GM19397 (cell line): ENCODE measurements around the gene PADI4.
"Not testable (repeated sequence)": the region's sequence is repeated elsewhere in the genome, so short reads cannot be mapped to it uniquely, and the experiment has no call there.

Source experiments
- ATAC-seq: cut with Tn5 transposase; IDR thresholded peaks from one replicate; pipeline ENCODE4 v1.9.1; 2021; ENCODE audit warnings: mild to moderate bottlenecking, moderate library complexity; ENCODE audit not compliant: unreplicated experiment

Gene PADI4

GRCh38 chr1:17313530-17314309 is 5.7 kb downstream of the PADI4 start:
- no peak for ATAC-seq

- no peak for ATAC-seq
These were observed 6.5 kb downstream of the PADI4 start for GRCh38 chr1:17314491-17314971.

GRCh38 chr1:17315542-17316130 is 7.6 kb downstream of the PADI4 start:
- no peak for ATAC-seq

- no peak for ATAC-seq
These were observed 8.7 kb downstream of the PADI4 start for GRCh38 chr1:17316704-17317103.

- no peak for ATAC-seq
These were observed 10.3 kb downstream of the PADI4 start for GRCh38 chr1:17318262-17318661.

- ATAC-seq, result no peak
These were observed 11.8 kb downstream of the PADI4 start for GRCh38 chr1:17319561-17320350.

GRCh38 chr1:17321857-17322390 is 13.9 kb downstream of the PADI4 start:
- ATAC-seq, result not testable (repeated sequence)

GRCh38 chr1:17328855-17329254 is 20.9 kb downstream of the PADI4 start:
- ATAC-seq, result no peak

DNA sequence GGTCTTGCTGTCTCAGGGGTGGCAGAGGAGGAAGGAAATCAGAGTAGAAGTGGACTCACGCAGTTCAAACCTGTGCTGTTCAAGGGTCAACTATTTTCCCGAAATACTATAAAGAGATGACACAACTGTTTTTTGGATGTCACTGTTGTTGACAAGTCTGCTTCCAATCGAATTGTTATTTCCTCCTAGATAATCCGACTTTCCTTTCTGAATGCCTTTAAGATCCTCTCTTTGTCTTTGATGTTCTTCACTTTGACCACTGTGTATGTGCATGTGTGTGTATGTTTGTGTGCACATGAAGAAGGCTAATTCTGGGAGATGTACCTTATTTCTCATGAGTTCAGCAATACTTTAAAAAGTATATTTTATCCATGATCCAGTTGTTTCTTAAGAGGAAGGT is 21.6 kb downstream of the PADI4 start:
- ATAC-seq, result no peak

DNA sequence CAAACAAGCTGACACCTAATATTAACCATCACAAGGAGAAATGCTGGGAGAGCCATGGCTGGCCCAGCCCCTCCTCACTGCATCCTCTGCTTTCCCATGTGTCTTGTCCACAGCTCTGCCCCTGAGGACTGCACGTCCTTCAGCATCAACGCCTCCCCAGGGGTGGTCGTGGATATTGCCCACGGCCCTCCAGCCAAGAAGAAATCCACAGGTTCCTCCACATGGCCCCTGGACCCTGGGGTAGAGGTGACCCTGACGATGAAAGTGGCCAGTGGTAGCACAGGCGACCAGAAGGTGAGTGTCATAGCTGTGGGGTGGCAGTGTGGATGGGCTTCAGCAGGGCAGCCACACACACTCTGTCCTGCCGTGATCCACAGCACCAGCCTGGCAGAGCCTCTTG is 22.9 kb downstream of the PADI4 start:
- ATAC-seq, result no peak

GRCh38 chr1:17333081-17333480 is 25.1 kb downstream of the PADI4 start:
- no peak for ATAC-seq

DNA sequence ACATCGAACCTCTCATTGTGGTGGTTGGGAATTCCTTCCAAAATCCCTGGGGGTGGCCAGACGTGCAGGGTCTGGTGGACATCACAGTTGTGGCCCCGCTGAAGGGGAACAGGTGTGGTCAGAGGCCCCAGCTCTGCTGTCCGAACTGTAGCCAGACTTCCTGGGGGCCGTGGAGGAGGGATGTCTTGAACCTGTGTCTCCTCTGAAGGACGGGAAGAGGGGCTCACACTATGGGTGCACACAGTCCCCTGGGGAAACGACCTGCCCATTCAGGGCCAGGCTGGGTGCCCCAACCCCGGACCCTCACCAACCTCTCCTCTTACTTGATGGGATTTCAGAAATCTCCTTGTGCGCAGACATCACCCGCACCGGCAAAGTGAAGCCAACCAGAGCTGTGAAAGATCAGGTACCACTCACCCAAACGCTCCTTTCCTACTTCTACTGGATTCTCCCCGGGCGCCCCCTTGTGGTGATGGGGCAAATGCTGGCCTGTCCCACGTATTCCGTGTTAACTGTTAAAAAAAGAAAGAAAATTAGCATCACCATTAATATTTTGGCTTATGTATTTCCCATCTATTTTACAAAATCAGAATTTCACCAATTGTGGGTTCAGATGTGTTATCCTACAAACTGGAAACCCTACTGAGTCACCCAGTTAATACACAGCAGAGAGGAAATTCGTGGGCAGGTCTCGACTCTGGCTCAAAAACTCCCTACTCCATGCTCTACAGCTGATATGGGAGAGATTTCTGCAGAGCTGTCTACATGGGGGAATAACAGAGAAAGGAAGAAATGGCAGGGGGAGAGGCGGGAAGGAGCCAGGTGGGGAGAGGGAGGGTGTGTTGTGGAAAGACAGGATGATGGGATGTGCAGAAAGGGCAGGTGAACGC is 28.1 kb downstream of the PADI4 start:
- no peak for ATAC-seq

- no peak for ATAC-seq
These were observed 30.9 kb downstream of the PADI4 start for GRCh38 chr1:17338706-17339493.

DNA sequence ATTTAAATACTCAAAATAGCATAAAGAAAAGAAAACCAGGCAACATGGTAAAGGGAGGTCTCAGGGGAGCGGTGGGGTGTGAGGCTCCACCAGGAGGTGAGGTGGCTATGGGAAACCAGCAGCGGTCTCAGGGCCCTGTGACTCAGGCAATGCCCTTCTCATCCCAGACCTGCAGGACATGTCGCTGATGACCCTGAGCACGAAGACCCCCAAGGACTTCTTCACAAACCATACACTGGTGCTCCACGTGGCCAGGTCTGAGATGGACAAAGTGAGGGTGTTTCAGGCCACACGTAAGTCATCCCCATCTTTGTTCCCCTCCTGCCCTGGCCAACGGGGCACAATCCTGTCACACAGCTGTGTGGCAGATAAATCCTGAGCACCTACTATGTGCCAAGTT is 31.5 kb downstream of the PADI4 start:
- ATAC-seq, result no peak

GRCh38 chr1:17340358-17340757 is 32.4 kb downstream of the PADI4 start:
- ATAC-seq, result no peak

DNA sequence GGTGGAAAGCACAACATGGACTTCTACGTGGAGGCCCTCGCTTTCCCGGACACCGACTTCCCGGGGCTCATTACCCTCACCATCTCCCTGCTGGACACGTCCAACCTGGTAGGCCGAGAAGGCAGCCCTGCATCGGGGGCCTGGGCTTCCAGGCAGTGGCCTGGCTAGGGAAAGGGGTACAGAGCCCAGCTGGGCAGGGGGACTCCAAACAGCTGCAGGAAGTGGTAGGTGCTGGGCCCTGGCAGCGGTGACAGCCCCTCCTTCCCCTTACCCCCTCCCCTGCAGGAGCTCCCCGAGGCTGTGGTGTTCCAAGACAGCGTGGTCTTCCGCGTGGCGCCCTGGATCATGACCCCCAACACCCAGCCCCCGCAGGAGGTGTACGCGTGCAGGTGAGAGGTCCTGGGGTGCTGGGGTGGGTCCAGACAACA is 34.0 kb downstream of the PADI4 start:
- ATAC-seq, result no peak

DNA sequence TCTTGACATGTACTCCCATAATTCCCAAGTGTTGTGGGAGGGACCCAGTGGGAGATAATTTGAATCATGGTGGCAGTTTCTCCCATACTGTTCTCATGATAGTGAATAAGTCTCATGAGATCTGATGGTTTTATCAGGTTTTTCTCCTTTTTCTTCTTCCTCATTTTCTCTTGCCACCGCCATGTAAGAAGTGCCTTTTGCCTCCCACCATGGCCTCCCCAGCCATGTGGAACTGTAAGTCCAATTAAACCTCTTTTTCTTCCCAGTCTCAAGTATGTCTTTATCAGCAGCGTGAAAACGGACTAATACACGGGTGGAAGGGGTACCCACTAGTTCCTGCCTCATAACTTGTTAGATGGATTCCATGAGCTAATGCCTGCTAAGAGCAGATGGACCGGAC is 37.5 kb downstream of the PADI4 start:
- not testable (repeated sequence) for ATAC-seq

DNA sequence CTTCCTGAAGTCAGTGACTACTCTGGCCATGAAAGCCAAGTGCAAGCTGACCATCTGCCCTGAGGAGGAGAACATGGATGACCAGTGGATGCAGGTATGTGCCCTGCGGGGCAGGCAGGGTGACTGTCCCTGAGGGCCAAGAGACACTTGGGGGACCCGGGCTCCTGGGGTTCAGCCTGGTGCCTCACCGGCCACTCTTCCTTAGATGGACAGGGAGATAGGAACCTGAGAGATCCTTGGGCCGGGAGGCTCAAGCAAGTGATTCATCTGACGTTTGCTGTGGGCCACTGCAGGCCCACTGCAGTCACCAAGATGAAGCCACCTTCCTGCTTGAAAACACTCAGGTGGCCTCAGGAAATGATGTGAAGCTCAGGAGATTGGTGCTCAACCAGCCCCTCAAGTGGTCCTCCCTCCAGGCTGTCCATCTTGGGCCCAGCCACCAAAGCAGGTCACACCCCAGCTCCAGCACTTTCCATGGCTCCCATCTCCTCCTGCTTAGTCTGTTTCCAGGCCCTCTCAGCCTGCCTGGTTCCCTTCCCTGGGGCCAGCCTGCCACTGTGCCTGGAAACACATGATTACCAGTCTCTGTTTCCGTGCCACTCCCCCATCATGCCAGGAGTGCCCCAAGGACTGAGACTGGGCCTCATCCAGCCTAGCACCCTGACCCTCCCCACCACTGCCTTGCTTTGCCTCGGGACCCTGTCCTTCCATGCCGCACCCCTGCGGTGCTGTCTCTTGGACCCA is 38.2 kb downstream of the PADI4 start:
- no peak for ATAC-seq
